ENCODE data around the gene RFFL. TPM values are rescaled to one million over a fixed set of nuclear protein-coding genes. Genes with fewer than 3 reads are reported as not detected.

RFFL gene
- total and polyA plus RNA-seq, 2 donors (not counting 1 experiment from before 2014, with no cell fraction given) = 13.6 to 36.9 TPM

GRCh38 chr17:35050170-35050569 lies 13.3 kb downstream of the RFFL start:
- WGBS (ENCODE audit: insufficient coverage) = 83% methylated on average over 2 of the region's 2 CpGs
- H3K36me3 ChIP-seq (replicated peaks in 1 of 2; ENCODE audit: control extremely low read depth in 1 of 2, control insufficient read depth in 1 of 2, extremely low read depth in 1 of 2, insufficient read depth in 2 of 2, low read length in 1 of 2) = no peaks in the 10 kb centered on the region
- DNase-seq (no peak), ATAC-seq (ENCODE audit: low read depth) (no peak)
- TF ChIP-seq EZH2 (IDR thresholded peaks at IDR 0.05; ENCODE audit: borderline replicate concordance, insufficient read depth, low read depth, low read length, poor library complexity, severe bottlenecking) = no peak
- no peak for TF ChIP-seq CTCF (IDR thresholded peaks at IDR 0.05)
- no peaks in the 10 kb centered on the region for H3K27me3 ChIP-seq (replicated peaks in 1 of 4; ENCODE audit: control extremely low read depth in 1 of 4, control insufficient read depth in 3 of 4, insufficient read depth in 4 of 4, low read length in 3 of 4)
- Mint-ChIP-seq H3K27me3 (no peaks in the 10 kb centered on the region), H3K9me3 (ENCODE audit: insufficient read depth) (no peaks in the 10 kb centered on the region), H3K4me3 (no peak overlapping the region), H3K27ac (peak overlapping the region; percentile 60), H3K4me1 (peaks cover 59% of the 10 kb centered on the region)
- H3K27ac ChIP-seq (ENCODE audit: low read length in 2 of 2) = peak overlapping the region; percentile 43 to 89
- no peaks in the 10 kb centered on the region for H3K9me3 ChIP-seq (ENCODE audit: control extremely low read depth in 1 of 3, control insufficient read depth in 2 of 3, insufficient read depth in 1 of 3, low read length in 2 of 3)
- H3K4me2 ChIP-seq (replicated peaks; ENCODE audit: low read depth, low read length, poor library complexity, severe bottlenecking) = no peak overlapping the region
- ChIA-PET POLR2A (interaction anchor here (0.6 to 1.8 kb wide), 2 partner anchors 13 to 538 kb away, joined by 3 to 5 read pairs; partner anchors contain the start of gene RFFL), CTCF (interaction anchor here (1.3 kb wide), 1 partner anchor 13 kb away, joined by 6 read pairs; the partner anchor contains the start of gene RFFL)
- H3K9ac ChIP-seq (ENCODE audit: low read length) = no peak overlapping the region
- no peak overlapping the region for H3K4me3 ChIP-seq (ENCODE audit: control extremely low read depth in 1 of 5, extremely low read depth in 1 of 5, insufficient read depth in 1 of 5, low read depth in 2 of 5, low read length in 4 of 5)
- H3K79me2 ChIP-seq (ENCODE audit: control insufficient read depth, insufficient read depth, low read length) = peaks cover 49% of the 10 kb centered on the region
- H4K20me1 ChIP-seq (ENCODE audit: control insufficient read depth, insufficient read depth, low read length, poor library complexity, severe bottlenecking) = no peaks in the 10 kb centered on the region
- peaks cover 44 to 51% of the 10 kb centered on the region in 2 donors for H3K4me1 ChIP-seq (ENCODE audit: control insufficient read depth in 2 of 2, insufficient read depth in 2 of 2, low read length in 2 of 2)
- H2AFZ ChIP-seq (ENCODE audit: insufficient read depth, low read depth, low read length, poor library complexity, severe bottlenecking) = no peak overlapping the region
- intact Hi-C loops (cut with micrococcal nuclease) = loop anchor here (2.0 kb wide), 1 partner anchor 39 kb away; no protein-coding TSS in a partner anchor

- WGBS (ENCODE audit: insufficient coverage) = no CpG with 5 or more reads among the region's 3 CpGs
- no peak overlapping the region for H3K9ac ChIP-seq (ENCODE audit: low read length)
- peak overlapping the region; percentile 75 for H3K27ac Mint-ChIP-seq
- no peaks in the 10 kb centered on the region for H3K36me3 ChIP-seq (replicated peaks in 1 of 2; ENCODE audit: control extremely low read depth in 1 of 2, control insufficient read depth in 1 of 2, extremely low read depth in 1 of 2, insufficient read depth in 2 of 2, low read length in 1 of 2)
- H2AFZ ChIP-seq (ENCODE audit: insufficient read depth, low read depth, low read length, poor library complexity, severe bottlenecking) = no peak overlapping the region
- no peak overlapping the region for H3K4me3 ChIP-seq (ENCODE audit: control extremely low read depth in 1 of 5, extremely low read depth in 1 of 5, insufficient read depth in 1 of 5, low read depth in 2 of 5, low read length in 4 of 5)
- H3K27me3 ChIP-seq (replicated peaks in 1 of 4; ENCODE audit: control extremely low read depth in 1 of 4, control insufficient read depth in 3 of 4, insufficient read depth in 4 of 4, low read length in 3 of 4) = no peaks in the 10 kb centered on the region
- no peaks in the 10 kb centered on the region for H4K20me1 ChIP-seq (ENCODE audit: control insufficient read depth, insufficient read depth, low read length, poor library complexity, severe bottlenecking)
- H3K4me1 ChIP-seq (ENCODE audit: control insufficient read depth in 2 of 2, insufficient read depth in 2 of 2, low read length in 2 of 2) = peaks cover 50 to 64% of the 10 kb centered on the region in 2 donors
- H3K79me2 ChIP-seq (ENCODE audit: control insufficient read depth, insufficient read depth, low read length) = peaks cover 59% of the 10 kb centered on the region
- peak overlapping the region; percentile 40 for H3K4me3 Mint-ChIP-seq
- peaks cover 65% of the 10 kb centered on the region for H3K4me1 Mint-ChIP-seq
- no peaks in the 10 kb centered on the region for H3K9me3 ChIP-seq (ENCODE audit: control extremely low read depth in 1 of 3, control insufficient read depth in 2 of 3, insufficient read depth in 1 of 3, low read length in 2 of 3)
- DNase-seq (no peak), ATAC-seq (ENCODE audit: low read depth) (no peak)
- no peak overlapping the region for H3K27ac ChIP-seq (ENCODE audit: low read length in 2 of 2)
- ChIA-PET CTCF (no interaction called here), POLR2A (no interaction called here)
- H3K9me3 Mint-ChIP-seq (ENCODE audit: insufficient read depth) = no peaks in the 10 kb centered on the region
- TF ChIP-seq CTCF (IDR thresholded peaks at IDR 0.05) (no peak), EZH2 (IDR thresholded peaks at IDR 0.05; ENCODE audit: borderline replicate concordance, insufficient read depth, low read depth, low read length, poor library complexity, severe bottlenecking) (no peak)
- intact Hi-C loops (cut with micrococcal nuclease) = loop anchor here (2.0 kb wide), 1 partner anchor 20 kb away; no protein-coding TSS in a partner anchor
- no peak overlapping the region for H3K4me2 ChIP-seq (replicated peaks; ENCODE audit: low read depth, low read length, poor library complexity, severe bottlenecking)
- no peaks in the 10 kb centered on the region for H3K27me3 Mint-ChIP-seq
Measured at GRCh38 chr17:35048685-35049379, 14.7 kb downstream of the RFFL start.

Measured in B cell (primary cell).